ENCODE results near the gene SLC34A3.

The SLC34A3 gene

GRCh38 chr9:137265496-137266161 is 34.9 kb downstream of the SLC34A3 start:
- H2AFZ ChIP-seq (ENCODE audit: low read depth), result no peak overlapping the region
- no peak for TF ChIP-seq CTCF (conservative IDR thresholded peaks at IDR 0.05; ENCODE audit: low read depth, low read length)
- no peak overlapping the region for H3K4me2 ChIP-seq
- H3K27me3 ChIP-seq (ENCODE audit: insufficient read depth, low read depth), result no peaks in the 10 kb centered on the region
- no peak overlapping the region for H3K9ac ChIP-seq
- no peaks in the 10 kb centered on the region for H3K36me3 ChIP-seq (ENCODE audit: insufficient read depth)
- H4K20me1 ChIP-seq (ENCODE audit: insufficient read depth), result no peaks in the 10 kb centered on the region
- peaks cover 10% of the 10 kb centered on the region for H3K4me1 ChIP-seq (ENCODE audit: low read depth, poor library complexity, severe bottlenecking)
- H3K79me2 ChIP-seq (ENCODE audit: insufficient read depth, low read depth), result no peaks in the 10 kb centered on the region
- no peak overlapping the region for H3K27ac ChIP-seq
- no peak overlapping the region for H3K4me3 ChIP-seq (IDR thresholded peaks at IDR 0.05; ENCODE audit: insufficient read depth, low read depth, low read length)

- Histone ChIP-seq H3K4me1 (ENCODE audit: low read depth, poor library complexity, severe bottlenecking) (peaks cover 16% of the 10 kb centered on the region), H3K27ac (no peak overlapping the region), H4K20me1 (ENCODE audit: insufficient read depth) (no peaks in the 10 kb centered on the region), H2AFZ (ENCODE audit: low read depth) (no peak overlapping the region), H3K79me2 (ENCODE audit: insufficient read depth, low read depth) (no peaks in the 10 kb centered on the region), H3K27me3 (ENCODE audit: insufficient read depth, low read depth) (no peaks in the 10 kb centered on the region), H3K4me3 (IDR thresholded peaks at IDR 0.05; ENCODE audit: insufficient read depth, low read depth, low read length) (no peak overlapping the region), H3K4me2 (no peak overlapping the region), H3K9ac (no peak overlapping the region), H3K36me3 (ENCODE audit: insufficient read depth) (no peaks in the 10 kb centered on the region)
- no peak for TF ChIP-seq CTCF (conservative IDR thresholded peaks at IDR 0.05; ENCODE audit: low read depth, low read length)
Measured at GRCh38 chr9:137266162-137266527, 35.4 kb downstream of the SLC34A3 start.

- Histone ChIP-seq H3K9ac (no peak overlapping the region), H4K20me1 (ENCODE audit: insufficient read depth) (no peaks in the 10 kb centered on the region), H3K4me1 (ENCODE audit: low read depth, poor library complexity, severe bottlenecking) (peaks cover 22% of the 10 kb centered on the region), H3K27ac (no peak overlapping the region), H3K79me2 (ENCODE audit: insufficient read depth, low read depth) (no peaks in the 10 kb centered on the region), H3K4me2 (no peak overlapping the region), H3K4me3 (IDR thresholded peaks at IDR 0.05; ENCODE audit: insufficient read depth, low read depth, low read length) (no peak overlapping the region), H3K27me3 (ENCODE audit: insufficient read depth, low read depth) (no peaks in the 10 kb centered on the region), H2AFZ (ENCODE audit: low read depth) (no peak overlapping the region), H3K36me3 (ENCODE audit: insufficient read depth) (no peaks in the 10 kb centered on the region)
- TF ChIP-seq CTCF (conservative IDR thresholded peaks at IDR 0.05; ENCODE audit: low read depth, low read length), result no peak
Measured at GRCh38 chr9:137266585-137267453, 36.1 kb downstream of the SLC34A3 start.

- Histone ChIP-seq H3K4me2 (no peak overlapping the region), H3K36me3 (ENCODE audit: insufficient read depth) (no peaks in the 10 kb centered on the region), H2AFZ (ENCODE audit: low read depth) (no peak overlapping the region), H3K27me3 (ENCODE audit: insufficient read depth, low read depth) (no peaks in the 10 kb centered on the region), H3K79me2 (ENCODE audit: insufficient read depth, low read depth) (no peaks in the 10 kb centered on the region), H3K9ac (no peak overlapping the region), H3K4me1 (ENCODE audit: low read depth, poor library complexity, severe bottlenecking) (peaks cover 26% of the 10 kb centered on the region), H3K27ac (no peak overlapping the region), H4K20me1 (ENCODE audit: insufficient read depth) (no peaks in the 10 kb centered on the region), H3K4me3 (IDR thresholded peaks at IDR 0.05; ENCODE audit: insufficient read depth, low read depth, low read length) (no peak overlapping the region)
- no peak for TF ChIP-seq CTCF (conservative IDR thresholded peaks at IDR 0.05; ENCODE audit: low read depth, low read length)
Measured at GRCh38 chr9:137267933-137268355, 37.2 kb downstream of the SLC34A3 start.
